SK-N-SH treated with all-trans-retinoic acid at 6 μM for 48 hours (cell line): ENCODE results near the gene CFAP61.

Experiments used
- ATAC-seq: fragments of 200-7000 bp; cut with Tn5 transposase; 3 replicates; pipeline ENCODE4 v1.9.1; 2020; ENCODE audit warnings: mild to moderate bottlenecking, moderate library complexity
- ARNTL ChIP-seq: fragments of 450-650 bp; formaldehyde crosslinking; IDR thresholded peaks from 2 replicates; pipeline ENCODE4 v1.5.0; 2020; ENCODE audit warnings: low read depth, mild to moderate bottlenecking, moderate library complexity, borderline replicate concordance
- BACH2 ChIP-seq: fragments of 250-450 bp; sonication (Bioruptor Pico); IDR thresholded peaks from 2 replicates; pipeline ENCODE4 v1.9.0; 2021; ENCODE audit warnings: mild to moderate bottlenecking, borderline replicate concordance
- CREB5 ChIP-seq: fragments of 250-450 bp; sonication (Bioruptor Pico); IDR thresholded peaks from 2 replicates; pipeline ENCODE4 v1.5.1; 2020; ENCODE audit warnings: low read depth, mild to moderate bottlenecking, moderate library complexity
- CSDC2 ChIP-seq: fragments of 250-450 bp; sonication (Bioruptor Pico); IDR thresholded peaks from 2 replicates; pipeline ENCODE4 v1.5.0; 2020; ENCODE audit warnings: mild to moderate bottlenecking, moderate library complexity
- CSRNP3 ChIP-seq: fragments of 250-450 bp; sonication (Bioruptor Pico); IDR thresholded peaks from 2 replicates; pipeline ENCODE4 v1.5.1; 2021; ENCODE audit warnings: mild to moderate bottlenecking, moderate library complexity
- GLIS3 ChIP-seq: fragments of 250-450 bp; sonication (Bioruptor Pico); IDR thresholded peaks from 2 replicates; pipeline ENCODE4 v1.5.0; 2020; ENCODE audit warnings: mild to moderate bottlenecking, moderate library complexity
- ISL1 ChIP-seq: fragments of 250-450 bp; sonication (Bioruptor Pico); IDR thresholded peaks from 2 replicates; pipeline ENCODE4 v2.1.2; 2022; ENCODE audit warnings: mild to moderate bottlenecking, moderate library complexity
- OSR1 ChIP-seq: fragments of 250-450 bp; sonication (Bioruptor Pico); IDR thresholded peaks from 2 replicates; pipeline ENCODE4 v1.8.0; 2022; ENCODE audit warnings: moderate library complexity, mild to moderate bottlenecking, inconsistent platforms
- PATZ1 ChIP-seq: fragments of 250-450 bp; sonication (Bioruptor Pico); IDR thresholded peaks from 2 replicates; pipeline ENCODE4 v1.8.0; 2020; ENCODE audit warnings: mild to moderate bottlenecking, moderate library complexity, borderline replicate concordance
- POU6F1 ChIP-seq: fragments of 250-450 bp; sonication (Bioruptor Pico); IDR thresholded peaks from 2 replicates; pipeline ENCODE4 v1.8.0; 2021; ENCODE audit warnings: low read depth, mild to moderate bottlenecking, moderate library complexity, borderline replicate concordance
- PPARA ChIP-seq: fragments of 250-450 bp; sonication (Bioruptor Pico); IDR thresholded peaks from 2 replicates; pipeline ENCODE4 v1.5.0; 2020; ENCODE audit warnings: mild to moderate bottlenecking, borderline replicate concordance
- RARB ChIP-seq: fragments of 250-450 bp; sonication (Bioruptor Pico); IDR thresholded peaks from 2 replicates; pipeline ENCODE4 v1.8.0; 2021; ENCODE audit warnings: mild to moderate bottlenecking, moderate library complexity
- SNAI2 ChIP-seq: fragments of 250-450 bp; sonication (Bioruptor Pico); IDR thresholded peaks from 2 replicates; pipeline ENCODE4 v1.5.0; 2020; ENCODE audit warnings: mild to moderate bottlenecking, moderate library complexity
- TCF4 ChIP-seq: fragments of 250-450 bp; sonication (Bioruptor Pico); IDR thresholded peaks from 2 replicates; pipeline ENCODE4 v1.8.0; 2021; ENCODE audit warnings: mild to moderate bottlenecking, moderate library complexity, borderline replicate concordance
- TOX ChIP-seq: fragments of 250-450 bp; sonication (Bioruptor Pico); IDR thresholded peaks from 2 replicates; pipeline ENCODE4 v1.8.0; 2021; ENCODE audit warnings: mild to moderate bottlenecking, moderate library complexity, borderline replicate concordance
- ZC3H10 ChIP-seq: fragments of 250-450 bp; sonication (Bioruptor Pico); IDR thresholded peaks from 2 replicates; pipeline ENCODE4 v1.5.1; 2021; ENCODE audit warnings: mild to moderate bottlenecking, moderate library complexity
- ZFP3 ChIP-seq: fragments of 250-450 bp; sonication (Bioruptor Pico); IDR thresholded peaks from 2 replicates; pipeline ENCODE4 v1.5.0; 2020; ENCODE audit warnings: mild to moderate bottlenecking, moderate library complexity
- ZFP30 ChIP-seq: fragments of 450-650 bp; formaldehyde crosslinking; IDR thresholded peaks from 2 replicates; pipeline ENCODE4 v1.5.0; 2022; ENCODE audit warnings: mild to moderate bottlenecking, moderate library complexity
- ZNF565 ChIP-seq: fragments of 450-650 bp; formaldehyde crosslinking; conservative IDR thresholded peaks from 2 replicates; pipeline ENCODE4 v1.5.0; 2020; ENCODE audit warnings: low read depth, mild to moderate bottlenecking, moderate library complexity
- ZNF70 ChIP-seq: fragments of 450-650 bp; formaldehyde crosslinking; IDR thresholded peaks from 2 replicates; pipeline ENCODE4 v1.5.0; 2020; ENCODE audit warnings: mild to moderate bottlenecking, moderate library complexity
- ZNF8 ChIP-seq: fragments of 450-650 bp; formaldehyde crosslinking; IDR thresholded peaks from 2 replicates; pipeline ENCODE4 v1.5.0; 2020; ENCODE audit warnings: mild to moderate bottlenecking, moderate library complexity
- TF ChIP-seq, protein P1 (sequence below): fragments of 250-450 bp; sonication (Bioruptor Pico); IDR thresholded peaks from 2 replicates; pipeline ENCODE4 v1.5.0; 2020; ENCODE audit warnings: mild to moderate bottlenecking, moderate library complexity

The CFAP61 gene

GRCh38 chr20:20070871-20071726 is 18.8 kb downstream of the CFAP61 start:
- no peak for ATAC-seq
- no peak for TF ChIP-seq CREB5 (CRISPR knock-in tag)
- no peak for TF ChIP-seq OSR1 (CRISPR knock-in tag)
- TF ChIP-seq, protein P1, sequence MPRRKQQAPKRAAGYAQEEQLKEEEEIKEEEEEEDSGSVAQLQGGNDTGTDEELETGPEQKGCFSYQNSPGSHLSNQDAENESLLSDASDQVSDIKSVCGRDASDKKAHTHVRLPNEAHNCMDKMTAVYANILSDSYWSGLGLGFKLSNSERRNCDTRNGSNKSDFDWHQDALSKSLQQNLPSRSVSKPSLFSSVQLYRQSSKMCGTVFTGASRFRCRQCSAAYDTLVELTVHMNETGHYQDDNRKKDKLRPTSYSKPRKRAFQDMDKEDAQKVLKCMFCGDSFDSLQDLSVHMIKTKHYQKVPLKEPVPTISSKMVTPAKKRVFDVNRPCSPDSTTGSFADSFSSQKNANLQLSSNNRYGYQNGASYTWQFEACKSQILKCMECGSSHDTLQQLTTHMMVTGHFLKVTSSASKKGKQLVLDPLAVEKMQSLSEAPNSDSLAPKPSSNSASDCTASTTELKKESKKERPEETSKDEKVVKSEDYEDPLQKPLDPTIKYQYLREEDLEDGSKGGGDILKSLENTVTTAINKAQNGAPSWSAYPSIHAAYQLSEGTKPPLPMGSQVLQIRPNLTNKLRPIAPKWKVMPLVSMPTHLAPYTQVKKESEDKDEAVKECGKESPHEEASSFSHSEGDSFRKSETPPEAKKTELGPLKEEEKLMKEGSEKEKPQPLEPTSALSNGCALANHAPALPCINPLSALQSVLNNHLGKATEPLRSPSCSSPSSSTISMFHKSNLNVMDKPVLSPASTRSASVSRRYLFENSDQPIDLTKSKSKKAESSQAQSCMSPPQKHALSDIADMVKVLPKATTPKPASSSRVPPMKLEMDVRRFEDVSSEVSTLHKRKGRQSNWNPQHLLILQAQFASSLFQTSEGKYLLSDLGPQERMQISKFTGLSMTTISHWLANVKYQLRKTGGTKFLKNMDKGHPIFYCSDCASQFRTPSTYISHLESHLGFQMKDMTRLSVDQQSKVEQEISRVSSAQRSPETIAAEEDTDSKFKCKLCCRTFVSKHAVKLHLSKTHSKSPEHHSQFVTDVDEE (CRISPR knock-in tag): no peak
- TF ChIP-seq GLIS3 (CRISPR knock-in tag): no peak
- TF ChIP-seq ZNF565: no peak
- no peak for TF ChIP-seq ZFP30 (CRISPR knock-in tag)
- TF ChIP-seq ISL1 (CRISPR knock-in tag): no peak
- no peak for TF ChIP-seq BACH2 (CRISPR knock-in tag)
- TF ChIP-seq PATZ1 (CRISPR knock-in tag): no peak
- no peak for TF ChIP-seq ZC3H10 (CRISPR knock-in tag)
- TF ChIP-seq SNAI2: no peak
- no peak for TF ChIP-seq ZNF8
- TF ChIP-seq ZFP3 (CRISPR knock-in tag): no peak
- TF ChIP-seq RARB (CRISPR knock-in tag): no peak
- TF ChIP-seq ZNF70 (CRISPR knock-in tag): no peak
- TF ChIP-seq PPARA: no peak
- TF ChIP-seq ARNTL: no peak

GRCh38 chr20:20073801-20074371 is 21.6 kb downstream of the CFAP61 start:
- TF ChIP-seq ARNTL (no peak), CSDC2 (CRISPR knock-in tag) (no peak), ZC3H10 (CRISPR knock-in tag) (no peak), TOX (no peak), ISL1 (CRISPR knock-in tag) (no peak), RARB (CRISPR knock-in tag) (no peak), PATZ1 (CRISPR knock-in tag) (no peak), ZNF70 (CRISPR knock-in tag) (no peak), TCF4 (CRISPR knock-in tag) (no peak), CREB5 (CRISPR knock-in tag) (no peak), SNAI2 (no peak), PPARA (no peak), POU6F1 (no peak), CSRNP3 (no peak), ZFP3 (CRISPR knock-in tag) (no peak), OSR1 (CRISPR knock-in tag) (no peak), BACH2 (CRISPR knock-in tag) (no peak), GLIS3 (CRISPR knock-in tag) (no peak)
- TF ChIP-seq, protein P1 (CRISPR knock-in tag): no peak
- ATAC-seq: no peak
